Endothelial cell of hepatic sinusoid (primary cell): ENCODE data around the gene PLCB4.

Experiments used
- in situ Hi-C: cut with HindIII; loops from 2 replicates; pipeline ENCODE4 v1.10.0; 2017; ENCODE audit warnings: low sequenced_read_pairs

Gene PLCB4

GRCh38 chr20:9253006-9253539 lies 184.2 kb downstream of the PLCB4 start:
- in situ Hi-C loops, result loop anchor here (5.0 kb wide), 2 partner anchors 39 to 89 kb away; no protein-coding TSS in a partner anchor

- in situ Hi-C loops, result no loop called here
Measured at GRCh38 chr20:9255171-9255570, 186.3 kb downstream of the PLCB4 start.

- in situ Hi-C loops, result no loop called here
Measured at GRCh38 chr20:9256393-9256792, 187.5 kb downstream of the PLCB4 start.

- in situ Hi-C loops, result no loop called here
Measured at GRCh38 chr20:9258901-9259300, 190.0 kb downstream of the PLCB4 start.

GRCh38 chr20:9260027-9260426 lies 191.1 kb downstream of the PLCB4 start:
- in situ Hi-C loops, result no loop called here

- in situ Hi-C loops, result no loop called here
Measured at GRCh38 chr20:9261781-9262180, 192.9 kb downstream of the PLCB4 start.

GRCh38 chr20:9262653-9263194 lies 193.8 kb downstream of the PLCB4 start:
- in situ Hi-C loops, result no loop called here

GRCh38 chr20:9269280-9269971 lies 200.5 kb downstream of the PLCB4 start:
- in situ Hi-C loops, result no loop called here

- in situ Hi-C loops, result no loop called here
Measured at GRCh38 chr20:9270831-9271230, 201.9 kb downstream of the PLCB4 start.

- in situ Hi-C loops, result no loop called here
Measured at GRCh38 chr20:9276966-9277468, 208.1 kb downstream of the PLCB4 start.

- in situ Hi-C loops, result no loop called here
Measured at GRCh38 chr20:9279918-9280401, 211.1 kb downstream of the PLCB4 start.

GRCh38 chr20:9280666-9281065 lies 211.8 kb downstream of the PLCB4 start:
- in situ Hi-C loops, result no loop called here

GRCh38 chr20:9281803-9282202 lies 212.9 kb downstream of the PLCB4 start:
- in situ Hi-C loops, result no loop called here

GRCh38 chr20:9285617-9286016 lies 216.7 kb downstream of the PLCB4 start:
- in situ Hi-C loops, result no loop called here

GRCh38 chr20:9286501-9287461 lies 217.9 kb downstream of the PLCB4 start:
- in situ Hi-C loops, result no loop called here

- in situ Hi-C loops, result no loop called here
Measured at GRCh38 chr20:9287826-9288225, 218.9 kb downstream of the PLCB4 start.

GRCh38 chr20:9290331-9290730 lies 221.4 kb downstream of the PLCB4 start:
- in situ Hi-C loops, result loop anchor here (5.0 kb wide), 2 partner anchors 38 to 52 kb away; no protein-coding TSS in a partner anchor

GRCh38 chr20:9293145-9293544 lies 224.3 kb downstream of the PLCB4 start:
- in situ Hi-C loops, result loop anchor here (5.0 kb wide), 2 partner anchors 41 to 49 kb away; no protein-coding TSS in a partner anchor

GRCh38 chr20:9294041-9294440 lies 225.2 kb downstream of the PLCB4 start:
- in situ Hi-C loops, result loop anchor here (5.0 kb wide), 2 partner anchors 42 to 48 kb away; no protein-coding TSS in a partner anchor

GRCh38 chr20:9298906-9299305 lies 230.0 kb downstream of the PLCB4 start:
- in situ Hi-C loops, result no loop called here

- in situ Hi-C loops, result no loop called here
Measured at GRCh38 chr20:9300080-9300479, 231.2 kb downstream of the PLCB4 start.
